HG02678 (cell line): ENCODE results near the gene MPHOSPH6.
"Not testable (repeated sequence)": the region's sequence is repeated elsewhere in the genome, so short reads cannot be mapped to it uniquely, and the experiment has no call there.

ENCODE experiments used
- ATAC-seq: cut with Tn5 transposase; IDR thresholded peaks from one replicate; pipeline ENCODE4 v1.9.1; 2021; ENCODE audit warnings: mild to moderate bottlenecking, moderate library complexity; ENCODE audit not compliant: unreplicated experiment

MPHOSPH6 gene

DNA sequence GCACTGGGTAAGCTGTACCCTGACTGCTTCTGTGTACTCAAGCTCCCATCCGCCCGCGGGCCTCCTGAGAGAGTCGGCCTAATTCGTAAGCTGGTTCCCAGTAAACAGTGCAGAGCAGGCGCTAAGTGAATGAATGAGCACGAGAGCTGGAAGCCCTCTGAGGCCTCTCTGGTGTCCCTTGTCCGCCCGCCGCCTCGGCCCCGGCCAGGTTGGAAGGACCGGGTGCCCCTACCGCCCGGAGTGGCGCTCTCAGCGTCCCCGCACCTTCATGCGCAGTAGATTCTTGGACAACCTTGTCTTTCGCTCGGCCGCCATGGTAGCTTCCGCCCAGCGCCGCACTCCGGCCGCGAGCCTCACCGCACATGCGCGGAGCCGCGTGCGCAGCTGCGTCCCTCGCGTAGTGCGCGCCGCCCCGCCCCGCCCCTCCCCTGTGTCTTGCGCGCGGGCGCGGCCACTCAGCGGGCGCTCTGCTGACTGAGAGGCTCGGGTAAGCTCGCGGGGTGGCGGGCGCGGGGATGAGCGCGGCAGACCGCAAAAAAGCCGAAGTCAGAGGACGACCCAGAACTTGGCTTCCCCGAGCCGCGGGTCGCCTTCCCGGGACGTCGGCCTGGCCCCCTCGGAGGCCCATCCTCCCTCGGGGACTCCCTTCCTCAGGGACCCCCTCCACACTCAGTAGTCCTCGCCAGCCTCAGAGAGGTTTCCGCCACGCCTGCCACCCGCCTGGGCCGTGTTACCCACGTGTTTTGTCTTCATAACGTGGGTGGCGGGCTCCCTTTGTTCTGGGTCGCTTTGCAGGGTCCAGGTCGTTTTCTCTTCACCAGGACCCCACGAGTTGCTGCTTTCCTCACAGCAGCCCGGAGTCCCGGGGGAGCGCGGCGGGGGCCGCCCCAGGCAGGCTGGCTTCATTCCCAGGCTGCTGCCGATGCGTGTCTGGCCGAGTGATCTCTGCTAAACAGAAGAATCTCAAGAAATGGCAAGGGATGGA lies at the start of gene MPHOSPH6:
TSS of gene MPHOSPH6 (minus strand) at position 364 of the 985 bp plus-strand sequence. CDS start at position 315, 49 bp downstream.
- peak; percentile 97 for ATAC-seq

DNA sequence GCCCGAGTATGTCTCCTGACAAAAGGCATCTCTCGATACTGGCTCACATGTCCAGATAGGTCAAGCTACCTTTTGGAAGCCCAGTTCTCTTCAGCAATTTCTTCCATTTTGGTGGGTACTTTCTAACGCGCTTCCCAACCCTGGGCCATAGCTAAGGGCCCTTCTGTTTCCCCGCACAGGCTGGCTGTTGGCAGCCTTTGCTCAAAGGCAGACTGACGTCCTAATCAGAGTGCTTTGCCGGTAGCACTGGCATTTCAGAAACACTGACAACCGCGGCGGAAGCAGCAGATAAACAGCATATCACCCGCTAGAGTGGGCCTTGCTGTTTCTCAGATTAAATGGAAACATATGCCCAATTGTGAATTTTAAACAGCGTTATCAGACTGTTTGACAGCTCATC lies 49.3 kb upstream of the MPHOSPH6 start:
- no peak for ATAC-seq

DNA sequence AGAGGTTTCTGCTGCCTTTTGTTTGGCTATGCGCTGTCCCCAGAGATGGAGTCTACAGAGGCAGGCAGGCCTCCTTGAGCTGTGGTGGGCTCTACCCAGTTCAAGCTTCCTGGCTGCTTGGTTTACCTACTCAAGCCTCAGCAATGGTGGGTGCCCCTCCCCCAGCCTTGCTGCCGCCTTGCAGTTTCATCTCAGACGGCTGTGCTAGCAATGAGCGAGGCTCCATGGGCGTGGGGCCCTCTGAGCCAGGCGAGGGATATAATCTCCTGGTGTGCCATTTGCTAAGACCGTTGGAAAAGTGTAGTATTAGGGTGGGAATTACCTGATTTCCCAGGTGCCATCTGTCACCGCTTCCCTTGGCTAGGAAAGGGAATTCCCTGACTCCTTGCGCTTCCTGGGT lies 39.3 kb upstream of the MPHOSPH6 start:
- not testable (repeated sequence) for ATAC-seq

DNA sequence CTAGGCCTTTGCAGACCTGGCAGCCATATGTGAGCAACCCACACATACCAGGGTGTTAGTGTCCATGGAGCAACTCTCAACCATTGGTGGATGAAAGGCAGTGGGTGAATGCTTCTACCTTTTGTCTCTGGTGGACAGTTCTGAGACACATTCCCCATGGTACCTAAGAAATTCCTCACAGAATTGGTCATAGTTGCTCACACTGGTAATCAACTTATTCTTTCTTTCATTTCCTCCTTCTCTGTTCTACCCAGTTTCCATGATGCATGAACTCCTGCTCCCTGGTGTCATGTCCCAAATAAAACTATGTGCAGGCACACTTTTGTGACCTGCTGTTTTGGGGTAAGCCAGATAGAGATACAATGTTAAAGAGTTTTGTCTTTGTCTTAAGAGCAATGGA lies 33.2 kb upstream of the MPHOSPH6 start:
- ATAC-seq, result no peak

DNA sequence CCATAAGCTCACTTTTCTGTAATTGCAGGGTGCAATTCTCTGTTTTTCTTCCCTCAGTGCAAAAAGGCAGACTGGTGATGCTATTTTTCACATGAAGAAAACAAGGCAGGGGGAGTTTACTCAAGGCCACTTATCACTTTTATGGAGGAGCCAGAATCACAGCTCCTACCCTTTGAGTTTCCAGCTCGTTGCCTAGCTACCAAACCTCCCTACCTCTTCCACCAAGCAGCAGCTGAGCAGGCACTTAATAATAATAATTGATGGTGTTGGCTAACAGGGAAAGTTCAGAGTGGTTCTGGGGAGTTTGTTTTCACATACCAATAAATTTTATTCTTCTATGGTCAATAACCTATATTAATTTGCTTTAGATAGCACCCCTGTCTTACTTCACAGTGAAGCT lies 31.9 kb upstream of the MPHOSPH6 start:
- no peak for ATAC-seq

- no peak for ATAC-seq
Observed at GRCh38 chr16:82201351-82201750, 31.3 kb upstream of the MPHOSPH6 start.

DNA sequence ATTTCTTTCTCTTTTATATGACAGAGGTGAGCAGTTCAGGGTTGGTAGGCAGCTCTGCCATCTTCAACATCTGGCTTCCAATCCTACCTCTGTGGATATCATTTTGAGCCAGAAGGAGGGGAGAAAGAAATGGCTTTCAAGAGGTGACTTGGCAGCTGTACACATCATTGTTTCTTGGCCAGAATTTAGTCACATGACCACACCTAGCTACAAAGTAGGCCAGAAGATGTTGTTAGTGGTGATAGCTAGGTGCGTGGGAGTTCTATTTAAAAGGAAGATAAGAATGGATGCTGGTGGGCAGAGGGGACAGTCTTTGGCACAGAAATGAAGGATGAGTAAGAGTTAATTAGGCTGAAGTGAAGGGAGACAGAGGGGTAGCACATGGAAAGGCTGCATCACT lies 29.2 kb upstream of the MPHOSPH6 start:
- ATAC-seq, result no peak

GRCh38 chr16:82197540-82198240 lies 27.7 kb upstream of the MPHOSPH6 start:
- ATAC-seq, result no peak

DNA sequence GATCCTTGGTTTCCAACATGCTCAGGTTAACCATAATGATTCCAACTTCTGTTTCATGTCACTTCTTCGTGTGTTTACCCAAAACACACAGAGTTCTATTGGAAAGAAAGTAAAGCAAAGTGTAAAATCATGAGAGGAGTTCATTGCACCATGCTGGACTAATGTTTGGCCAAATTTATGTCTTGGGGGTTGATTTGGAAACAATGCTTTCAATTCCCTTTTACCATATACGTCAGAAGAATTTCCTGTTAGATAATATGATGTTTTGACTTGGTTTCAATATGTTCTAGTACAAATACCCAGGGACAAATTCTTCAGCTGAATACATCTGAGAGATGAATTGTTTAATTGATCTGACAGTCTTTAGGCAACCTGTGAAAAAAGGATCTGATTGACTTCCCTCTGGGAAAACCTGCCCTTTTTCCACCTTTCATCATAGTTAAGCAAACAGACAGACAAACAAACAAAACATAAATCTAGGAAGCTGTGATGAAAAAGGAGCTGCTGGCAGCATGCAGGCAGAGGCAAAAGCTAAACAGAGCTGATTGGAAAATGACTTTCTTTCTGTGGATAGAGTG lies 26.0 kb upstream of the MPHOSPH6 start:
- ATAC-seq, result no peak

- no peak for ATAC-seq
Observed at GRCh38 chr16:82194086-82194485, 24.1 kb upstream of the MPHOSPH6 start.

GRCh38 chr16:82192665-82193064 lies 22.6 kb upstream of the MPHOSPH6 start:
- no peak for ATAC-seq

- no peak for ATAC-seq
Observed at GRCh38 chr16:82190386-82190785, 20.4 kb upstream of the MPHOSPH6 start.

- no peak for ATAC-seq
Observed at GRCh38 chr16:82187829-82188228, 17.8 kb upstream of the MPHOSPH6 start.

GRCh38 chr16:82185012-82185411 lies 15.0 kb upstream of the MPHOSPH6 start:
- ATAC-seq, result no peak

GRCh38 chr16:82184213-82184612 lies 14.2 kb upstream of the MPHOSPH6 start:
- ATAC-seq, result no peak

- no peak for ATAC-seq
Observed at GRCh38 chr16:82183004-82183397, 13.0 kb upstream of the MPHOSPH6 start.

GRCh38 chr16:82182266-82183003 lies 12.4 kb upstream of the MPHOSPH6 start:
- ATAC-seq, result no peak

- no peak for ATAC-seq
Observed at GRCh38 chr16:82181461-82182185, 11.6 kb upstream of the MPHOSPH6 start.

GRCh38 chr16:82178352-82178751 lies 8.3 kb upstream of the MPHOSPH6 start:
- no peak for ATAC-seq

DNA sequence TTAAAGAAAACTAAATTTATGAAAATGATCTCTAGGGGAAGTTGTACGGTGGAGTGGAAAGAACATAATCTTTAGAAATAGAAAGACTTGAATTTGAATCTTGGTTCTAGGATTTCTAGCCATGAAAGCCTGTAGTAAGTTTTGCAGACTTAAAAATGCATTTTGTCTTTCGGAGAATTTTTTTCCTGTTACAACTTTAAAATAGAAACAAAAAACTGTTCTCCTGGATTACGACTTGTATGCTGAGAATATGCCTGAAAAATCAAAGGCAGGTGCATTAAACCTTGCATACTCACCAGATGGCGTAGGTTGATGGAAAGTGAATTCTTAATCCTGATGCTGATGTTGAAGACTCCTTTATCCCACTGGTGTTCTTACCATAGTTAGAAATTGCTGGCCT lies 7.5 kb upstream of the MPHOSPH6 start:
- no peak for ATAC-seq
